ENCODE measurements around the gene ADRB1.

Gene ADRB1

GRCh38 chr10:114058297-114058696 is 14.6 kb downstream of the ADRB1 start:
- DNase-seq = no peak

- DNase-seq = no peak
These were observed 15.9 kb downstream of the ADRB1 start for GRCh38 chr10:114059561-114059960.

GRCh38 chr10:114060456-114060855 is 16.8 kb downstream of the ADRB1 start:
- DNase-seq = no peak

GRCh38 chr10:114061148-114061547 is 17.5 kb downstream of the ADRB1 start:
- DNase-seq = no peak

GRCh38 chr10:114061789-114062188 is 18.1 kb downstream of the ADRB1 start:
- DNase-seq = peak; percentile 60 to 61

GRCh38 chr10:114064151-114065048 is 20.7 kb downstream of the ADRB1 start:
- DNase-seq = no peak

GRCh38 chr10:114065049-114065435 is 21.4 kb downstream of the ADRB1 start:
- no peak for DNase-seq

GRCh38 chr10:114068054-114068707 is 24.5 kb downstream of the ADRB1 start:
- peak; percentile 42 to 53 for DNase-seq

- no peak for DNase-seq
These were observed 27.0 kb downstream of the ADRB1 start for GRCh38 chr10:114070710-114071109.

- DNase-seq = peak; percentile 54 to 58
These were observed 27.5 kb downstream of the ADRB1 start for GRCh38 chr10:114071178-114071577.

- no peak for DNase-seq
These were observed 29.9 kb downstream of the ADRB1 start for GRCh38 chr10:114073395-114074186.

GRCh38 chr10:114075093-114075492 is 31.4 kb downstream of the ADRB1 start:
- DNase-seq = no peak

- peak; percentile 53 to 78 for DNase-seq
These were observed 33.7 kb downstream of the ADRB1 start for GRCh38 chr10:114077347-114077746.

GRCh38 chr10:114077815-114078219 is 34.2 kb downstream of the ADRB1 start:
- DNase-seq = no peak

- no peak for DNase-seq
These were observed 34.7 kb downstream of the ADRB1 start for GRCh38 chr10:114078346-114078745.

GRCh38 chr10:114079421-114079820 is 35.8 kb downstream of the ADRB1 start:
- peak; percentile 25 to 58 for DNase-seq

- DNase-seq = no peak
These were observed 38.4 kb downstream of the ADRB1 start for GRCh38 chr10:114081911-114082583.

GRCh38 chr10:114083040-114083439 is 39.4 kb downstream of the ADRB1 start:
- DNase-seq = no peak

GRCh38 chr10:114084215-114084614 is 40.5 kb downstream of the ADRB1 start:
- DNase-seq = no peak

GRCh38 chr10:114087255-114087654 is 43.6 kb downstream of the ADRB1 start:
- DNase-seq = no peak

- no peak for DNase-seq
These were observed 44.0 kb downstream of the ADRB1 start for GRCh38 chr10:114087655-114088054.

- DNase-seq = no peak
These were observed 51.1 kb downstream of the ADRB1 start for GRCh38 chr10:114094795-114095194.

Data from inflammatory macrophage treated with lipopolysaccharide for 1 hour (primary cell).